CD8-positive, alpha-beta memory T cell (primary cell): Measurements from ENCODE around the gene TAC3. TPM values are rescaled to one million over a fixed set of nuclear protein-coding genes. Genes with fewer than 3 reads are reported as not detected.

Experiments used
- CTCF ChIA-PET: fragments of 350-600 bp; sonication (Branson Sonifier 250); formaldehyde crosslinking; loops from one replicate; lab custom pipeline; 2021; ENCODE audit warnings: antibody characterized with exemption; lab: Charles Lee
- POLR2A ChIA-PET: fragments of 350-600 bp; sonication (Branson Sonifier 250); formaldehyde crosslinking; loops from one replicate; lab custom pipeline; 2021; ENCODE audit warnings: antibody characterized with exemption; lab: Charles Lee
- DNase-seq, 5 donors: peaks; one replicate each; pipeline versions ENCODE4 v3.0.0 to v3.0.0-alpha.2; 2020 to 2022; ENCODE audit warnings: mixed read lengths in 1 of 5
- H3K27ac ChIP-seq: one replicate; pipeline ENCODE4 v1.7.0; 2013; ENCODE audit warnings: low read depth, mild to moderate bottlenecking, low read length, moderate library complexity
- H3K27me3 ChIP-seq: 2 replicates; pipeline ENCODE4 v1.7.0; 2013; ENCODE audit warnings: low read length, mild to moderate bottlenecking; ENCODE audit not compliant: insufficient read depth, poor library complexity, severe bottlenecking
- H3K36me3 ChIP-seq: 2 replicates; pipeline ENCODE4 v1.7.0; 2013; ENCODE audit warnings: mild to moderate bottlenecking, low read length, moderate library complexity; ENCODE audit not compliant: insufficient read depth
- H3K4me1 ChIP-seq: 2 replicates; pipeline ENCODE4 v1.7.0; 2013; ENCODE audit warnings: mild to moderate bottlenecking, low read length, moderate library complexity; ENCODE audit not compliant: insufficient read depth
- H3K4me3 ChIP-seq: 2 replicates; pipeline ENCODE4 v1.7.0; 2013; ENCODE audit warnings: mild to moderate bottlenecking, low read length
- H3K9me3 ChIP-seq: 2 replicates; pipeline ENCODE4 v1.7.0; 2013; ENCODE audit warnings: mild to moderate bottlenecking, low read length
- H3K27ac Mint-ChIP-seq, 8 donors: one replicate each; pipeline ENCODE4 v1.8.0; 2020 to 2021; ENCODE audit warnings: mixed read lengths in 8 of 8, mild to moderate bottlenecking in 6 of 8, inconsistent platforms in 3 of 8, moderate library complexity in 3 of 8
- H3K27me3 Mint-ChIP-seq, 2 donors: one replicate each; pipeline ENCODE4 v1.8.0; 2020 to 2021; ENCODE audit warnings: mixed read lengths in 2 of 2, mild to moderate bottlenecking in 1 of 2, moderate library complexity in 1 of 2
- H3K36me3 Mint-ChIP-seq, 3 donors: one replicate each; pipeline ENCODE4 v1.8.0; 2020 to 2021; ENCODE audit warnings: mixed read lengths in 3 of 3, inconsistent platforms in 1 of 3, mild to moderate bottlenecking in 1 of 3
- H3K4me1 Mint-ChIP-seq, 3 donors: one replicate each; pipeline ENCODE4 v1.8.0; 2020 to 2021; ENCODE audit warnings: mixed read lengths in 3 of 3, inconsistent platforms in 1 of 3, mild to moderate bottlenecking in 1 of 3
- H3K4me3 Mint-ChIP-seq, 7 donors: one replicate each; pipeline ENCODE4 v1.8.0; 2020 to 2021; ENCODE audit warnings: mixed read lengths in 7 of 7, mild to moderate bottlenecking in 6 of 7, moderate library complexity in 4 of 7, inconsistent platforms in 2 of 7
- H3K9me3 Mint-ChIP-seq, 5 donors: one replicate each; pipeline ENCODE4 v1.8.0; 2020 to 2022; ENCODE audit warnings: mixed read lengths in 5 of 5, mild to moderate bottlenecking in 3 of 5, moderate library complexity in 2 of 5, inconsistent platforms in 1 of 5
- polyA plus RNA-seq: library from polyadenylated mRNA; unstranded; fragments of 300-500 nt; fragmentation: Illumina TruSeq; gene quantifications from one replicate; pipeline ENCODE4 v1.2.3, GENCODE V29; 2021
- total RNA-seq, 2 experiments: library from RNA; stranded (reverse); gene quantifications; one replicate each; pipeline ENCODE4 v1.2.3, GENCODE V29; 2021

TAC3 gene
- total and polyA plus RNA-seq, 3 experiments from 2014 or later, result not detected

GRCh38 chr12:57009949-57010626 is 6.2 kb downstream of the TAC3 start:
- peaks cover 3% of the 10 kb centered on the region for H3K27me3 ChIP-seq
- H3K27ac ChIP-seq, result no peak overlapping the region
- H3K36me3 ChIP-seq, result no peaks in the 10 kb centered on the region
- Mint-ChIP-seq H3K36me3 (peaks cover 0 to 6% (median 0%) of the 10 kb centered on the region in 3 donors), H3K9me3 (no peaks in the 10 kb centered on the region), H3K4me3 (no peak overlapping the region), H3K27ac (peak overlapping the region in 1 of 8 donors; percentile 64), H3K4me1 (peaks cover 34 to 39% (median 37%) of the 10 kb centered on the region in 3 donors), H3K27me3 (peaks cover 7 to 14% of the 10 kb centered on the region in 2 donors)
- H3K9me3 ChIP-seq, result no peaks in the 10 kb centered on the region
- POLR2A ChIA-PET, result no interaction called here
- CTCF ChIA-PET, result interaction anchor here (1.2 kb wide), 1 partner anchor 52 kb away, joined by 3 read pairs; no protein-coding TSS in a partner anchor
- no peak overlapping the region for H3K4me3 ChIP-seq
- no peak for DNase-seq
- H3K4me1 ChIP-seq, result peaks cover 47% of the 10 kb centered on the region

- peak in 2 of 5 donors; percentile 32 to 64 for DNase-seq
- POLR2A ChIA-PET, result no interaction called here
Observed at GRCh38 chr12:57008178-57008577, 8.2 kb downstream of the TAC3 start.

GRCh38 chr12:57006809-57007475 is 9.4 kb downstream of the TAC3 start:
- Mint-ChIP-seq H3K27ac (peak overlapping the region; percentile 69 to 94 (median 84)), H3K36me3 (peaks cover 4 to 35% (median 7%) of the 10 kb centered on the region in 3 donors), H3K4me1 (peaks cover 47 to 68% (median 63%) of the 10 kb centered on the region in 3 donors), H3K4me3 (peak overlapping the region; percentile 81 to 92 (median 86)), H3K27me3 (no peaks in the 10 kb centered on the region), H3K9me3 (no peaks in the 10 kb centered on the region)
- peak overlapping the region; percentile 33 for H3K4me3 ChIP-seq
- H3K36me3 ChIP-seq, result peaks cover 22% of the 10 kb centered on the region
- ChIA-PET CTCF (interaction anchor here (1.2 to 1.9 kb wide), 3 partner anchors 10 to 105 kb away, joined by 5 to 10 read pairs (median 7); partner anchors contain the start of gene STAT6), POLR2A (interaction anchor here (1.0 to 1.2 kb wide), 2 partner anchors 105 to 282 kb away, joined by 7 to 10 read pairs; partner anchors contain the start of gene NACA)
- no peak overlapping the region for H3K27ac ChIP-seq
- peaks cover 56% of the 10 kb centered on the region for H3K4me1 ChIP-seq
- H3K27me3 ChIP-seq, result no peaks in the 10 kb centered on the region
- DNase-seq, result peak in 1 of 5 donors; percentile 33
- no peaks in the 10 kb centered on the region for H3K9me3 ChIP-seq

More at GRCh38 chr12:57008178-57008577, 8.2 kb downstream of the TAC3 start:
- peaks cover 45 to 57% (median 54%) of the 10 kb centered on the region in 3 donors for H3K4me1 Mint-ChIP-seq
- H3K9me3 Mint-ChIP-seq, result no peaks in the 10 kb centered on the region
- CTCF ChIA-PET, result interaction anchor here (0.7 to 1.9 kb wide), 9 partner anchors 20 to 115 kb away, joined by 3 to 8 read pairs (median 4); no protein-coding TSS in a partner anchor
- peak overlapping the region in 7 of 8 donors; percentile 41 to 77 (median 66) for H3K27ac Mint-ChIP-seq
- H3K36me3 Mint-ChIP-seq, result peaks cover 0 to 23% (median 7%) of the 10 kb centered on the region in 3 donors
- H3K4me3 Mint-ChIP-seq, result peak overlapping the region; percentile 41 to 85 (median 65)
- Histone ChIP-seq H3K36me3 (peaks cover 12% of the 10 kb centered on the region), H3K27ac (no peak overlapping the region), H3K4me3 (no peak overlapping the region), H3K9me3 (no peaks in the 10 kb centered on the region), H3K27me3 (no peaks in the 10 kb centered on the region), H3K4me1 (peaks cover 52% of the 10 kb centered on the region)
- peaks cover 0 to 1% of the 10 kb centered on the region in 2 donors for H3K27me3 Mint-ChIP-seq

GRCh38 chr12:57005980-57006808 is 10.1 kb downstream of the TAC3 start, which contains the start of gene ZBTB39:
ZBTB39 (minus strand) TSS chr12:57006546; CDS start chr12:57004917, 1,629 bp downstream.
- Histone ChIP-seq H3K4me1 (peaks cover 56% of the 10 kb centered on the region), H3K36me3 (peaks cover 22% of the 10 kb centered on the region)
- H3K36me3 Mint-ChIP-seq, result peaks cover 4 to 43% (median 7%) of the 10 kb centered on the region in 3 donors

GRCh38 chr12:57004651-57005050 is 11.7 kb downstream of the TAC3 start:
- Mint-ChIP-seq H3K27ac (peak overlapping the region in 2 of 8 donors; percentile 32 to 92), H3K36me3 (peaks cover 4 to 57% (median 7%) of the 10 kb centered on the region in 3 donors), H3K9me3 (no peaks in the 10 kb centered on the region), H3K4me3 (peak overlapping the region in 6 of 7 donors; percentile 76 to 96 (median 91)), H3K4me1 (peaks cover 52 to 81% (median 73%) of the 10 kb centered on the region in 3 donors), H3K27me3 (no peaks in the 10 kb centered on the region)
- H3K4me1 ChIP-seq, result peaks cover 57% of the 10 kb centered on the region
- POLR2A ChIA-PET, result interaction anchor here (0.9 kb wide), 1 partner anchor 84 kb away, joined by 3 read pairs; no protein-coding TSS in a partner anchor
- no peak for DNase-seq
- no peaks in the 10 kb centered on the region for H3K27me3 ChIP-seq
- CTCF ChIA-PET, result interaction anchor here (1.0 to 4.6 kb wide), 9 partner anchors 10 to 248 kb away, joined by 3 to 23 read pairs (median 4); partner anchors contain the start of gene STAT6
- H3K36me3 ChIP-seq, result peaks cover 24% of the 10 kb centered on the region
- H3K9me3 ChIP-seq, result no peaks in the 10 kb centered on the region
- H3K4me3 ChIP-seq, result no peak overlapping the region
- no peak overlapping the region for H3K27ac ChIP-seq

More at GRCh38 chr12:57005980-57006808, 10.1 kb downstream of the TAC3 start, which contains the start of gene ZBTB39:
- peak; percentile 61 to 78 (median 65) for DNase-seq
- H3K9me3 Mint-ChIP-seq, result no peaks in the 10 kb centered on the region
- peak within 1 kb of the TSS; percentile 84 to 96 (median 90) for H3K27ac Mint-ChIP-seq
- Histone ChIP-seq H3K27me3 (no peaks in the 10 kb centered on the region), H3K9me3 (no peaks in the 10 kb centered on the region), H3K4me3 (peak within 1 kb of the TSS; percentile 66), H3K27ac (peak within 1 kb of the TSS; percentile 55)
- no peaks in the 10 kb centered on the region for H3K27me3 Mint-ChIP-seq
- POLR2A ChIA-PET, result interaction anchor here (1.2 kb wide), 1 partner anchor 106 kb away, joined by 10 read pairs; no protein-coding TSS in a partner anchor
- H3K4me1 Mint-ChIP-seq, result peaks cover 47 to 68% (median 63%) of the 10 kb centered on the region in 3 donors
- H3K4me3 Mint-ChIP-seq, result peak within 1 kb of the TSS; percentile 88 to 96 (median 92)
- CTCF ChIA-PET, result interaction anchor here (1.2 to 3.7 kb wide), 6 partner anchors 10 to 249 kb away, joined by 3 to 19 read pairs (median 4); partner anchors contain the start of gene STAT6

GRCh38 chr12:57003395-57003794 is 12.9 kb downstream of the TAC3 start:
- H3K27me3 Mint-ChIP-seq, result no peaks in the 10 kb centered on the region
- Histone ChIP-seq H3K27ac (no peak overlapping the region), H3K4me1 (peaks cover 59% of the 10 kb centered on the region), H3K27me3 (no peaks in the 10 kb centered on the region), H3K9me3 (no peaks in the 10 kb centered on the region), H3K36me3 (peaks cover 26% of the 10 kb centered on the region), H3K4me3 (no peak overlapping the region)
- H3K36me3 Mint-ChIP-seq, result peaks cover 4 to 66% (median 8%) of the 10 kb centered on the region in 3 donors
- H3K4me3 Mint-ChIP-seq, result peak overlapping the region in 2 of 7 donors; percentile 12 to 35
- no peak overlapping the region for H3K27ac Mint-ChIP-seq
- H3K4me1 Mint-ChIP-seq, result peaks cover 58 to 93% (median 85%) of the 10 kb centered on the region in 3 donors
- CTCF ChIA-PET, result interaction anchor here (1.1 to 4.6 kb wide), 4 partner anchors 16 to 246 kb away, joined by 3 to 23 read pairs (median 12); partner anchors contain the start of gene STAT6
- POLR2A ChIA-PET, result no interaction called here
- H3K9me3 Mint-ChIP-seq, result no peaks in the 10 kb centered on the region
- no peak for DNase-seq
